Tibial nerve (tissue), 4 donors: ENCODE measurements around the gene PSD2.

ENCODE experiments used
- CTCF ChIP-seq, 5 experiments: fragments of 200-600 bp in 3 of 5; fragments of 450-650 bp in 2 of 5; sonication (generic) in 3 of 5; IDR thresholded peaks; one replicate each; pipeline ENCODE4 v1.5.1; 2016 to 2019; ENCODE audit warnings: antibody characterized with exemption in 5 of 5, mild to moderate bottlenecking in 3 of 5, moderate library complexity in 2 of 5
- EP300 ChIP-seq, 2 donors: sonication (generic); formaldehyde crosslinking; IDR thresholded peaks; one replicate each; pipeline ENCODE4 v1.6.1; 2017; ENCODE audit warnings: antibody characterized with exemption in 2 of 2, mild to moderate bottlenecking in 1 of 2
- POLR2A ChIP-seq, 2 donors: fragments of 450-650 bp; IDR thresholded peaks; one replicate each; pipeline ENCODE4 v1.6.1; 2017; ENCODE audit warnings: antibody characterized with exemption in 2 of 2, mild to moderate bottlenecking in 2 of 2, moderate library complexity in 2 of 2

- no peak for TF ChIP-seq POLR2A (IDR thresholded peaks at IDR 0.05)
- no peak for TF ChIP-seq CTCF (IDR thresholded peaks at IDR 0.05)
- no peak for TF ChIP-seq EP300 (IDR thresholded peaks at IDR 0.05)
These were observed 89.7 kb downstream of the PSD2 start for GRCh38 chr5:139885172-139885856.
